Measurements from ENCODE around the gene ZPBP2. TPM values are rescaled to one million over a fixed set of nuclear protein-coding genes. Genes with fewer than 3 reads are reported as not detected.

ZPBP2 gene
- total RNA-seq, 6 experiments from 2014 or later, result not detected

- Histone ChIP-seq H3K4me1 (peaks cover 0 to 20% (median 6%) of the 10 kb centered on the region in 4 donors), H3K27me3 (no peaks in the 10 kb centered on the region), H3K9me3 (no peaks in the 10 kb centered on the region), H3K4me3 (no peak overlapping the region), H3K27ac (no peak overlapping the region), H3K36me3 (peaks cover 0 to 31% (median 9%) of the 10 kb centered on the region in 4 donors)
- ATAC-seq, result no peak
- intact Hi-C loops (cut with DNase I), result no loop called here
- TF ChIP-seq CTCF (IDR thresholded peaks at IDR 0.05) (no peak), POLR2A (IDR thresholded peaks at IDR 0.05) (no peak)
- 79% methylated on average over 3 of the region's 6 CpGs for WGBS (ENCODE audit: insufficient coverage, low coverage, low lambda C conversion rate, missing lambda C conversion rate)
- DNase-seq, result no peak
These were observed 40.9 kb downstream of the ZPBP2 start for GRCh38 chr17:39908789-39909352.

- DNase-seq (no peak), ATAC-seq (peak; percentile 64 to 69 (median 66))
- H3K36me3 ChIP-seq, result peaks cover 0 to 21% (median 7%) of the 10 kb centered on the region in 4 donors
- TF ChIP-seq CTCF (IDR thresholded peaks at IDR 0.05), result no peak
- no peak for TF ChIP-seq POLR2A (IDR thresholded peaks at IDR 0.05)
- peak overlapping the region; percentile 40 to 74 (median 64) for H3K27ac ChIP-seq
- no peak overlapping the region for H3K4me3 ChIP-seq
- no peaks in the 10 kb centered on the region for H3K27me3 ChIP-seq
- no peaks in the 10 kb centered on the region for H3K9me3 ChIP-seq
- WGBS (ENCODE audit: insufficient coverage, low coverage, low lambda C conversion rate, missing lambda C conversion rate), result 19% methylated on average over 2 of the region's 3 CpGs
- peaks cover 0 to 42% (median 12%) of the 10 kb centered on the region in 4 donors for H3K4me1 ChIP-seq
- intact Hi-C loops (cut with DNase I), result no loop called here
These were observed 46.0 kb downstream of the ZPBP2 start for GRCh38 chr17:39913989-39914388.

GRCh38 chr17:39915559-39915958 is 47.6 kb downstream of the ZPBP2 start:
- no peak for TF ChIP-seq CTCF (IDR thresholded peaks at IDR 0.05)
- no peak for TF ChIP-seq POLR2A (IDR thresholded peaks at IDR 0.05)
- no peak overlapping the region for H3K4me3 ChIP-seq
- intact Hi-C loops (cut with DNase I), result no loop called here
- H3K4me1 ChIP-seq, result peaks cover 0 to 49% (median 12%) of the 10 kb centered on the region in 4 donors
- ATAC-seq (no peak), DNase-seq (no peak)
- H3K36me3 ChIP-seq, result peaks cover 0 to 8% (median under 1%) of the 10 kb centered on the region in 4 donors
- peak overlapping the region in 2 of 3 donors; percentile 4 to 60 for H3K27ac ChIP-seq
- H3K27me3 ChIP-seq, result no peaks in the 10 kb centered on the region
- WGBS (ENCODE audit: insufficient coverage, low coverage, low lambda C conversion rate, missing lambda C conversion rate), result 73% methylated on average over 4 of the region's 4 CpGs
- H3K9me3 ChIP-seq, result no peaks in the 10 kb centered on the region

DNA sequence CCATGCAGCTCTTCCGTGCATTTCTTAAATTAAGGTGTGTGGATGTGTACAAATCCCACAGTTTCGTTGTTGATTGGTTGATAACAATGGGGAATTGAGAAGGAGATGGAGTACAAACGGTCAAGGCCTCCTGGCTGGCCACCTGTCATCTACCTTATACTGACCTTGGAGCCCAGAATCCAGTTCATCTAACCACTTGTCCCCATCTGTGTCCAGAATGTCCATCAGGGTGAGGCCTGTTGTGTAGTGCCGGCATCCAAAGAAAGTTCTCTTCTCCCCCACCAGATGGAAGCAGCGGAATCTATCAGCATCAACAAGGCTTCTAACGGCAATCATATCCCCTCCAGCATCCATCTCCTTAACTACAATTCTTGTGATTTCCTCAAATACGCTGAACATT is 48.9 kb downstream of the ZPBP2 start:
- H3K4me1 ChIP-seq, result peaks cover 0 to 63% (median 19%) of the 10 kb centered on the region in 4 donors
- no peak for DNase-seq
- intact Hi-C loops (cut with DNase I), result no loop called here
- H3K4me3 ChIP-seq, result no peak overlapping the region
- peaks cover 0 to 10% (median 5%) of the 10 kb centered on the region in 4 donors for H3K36me3 ChIP-seq
- peak overlapping the region in 2 of 3 donors; percentile 20 to 60 for H3K27ac ChIP-seq
- H3K27me3 ChIP-seq, result no peaks in the 10 kb centered on the region
- H3K9me3 ChIP-seq, result no peaks in the 10 kb centered on the region
- no peak for TF ChIP-seq POLR2A (IDR thresholded peaks at IDR 0.05)
- TF ChIP-seq CTCF (IDR thresholded peaks at IDR 0.05), result no peak
- ATAC-seq, result no peak
- 71% methylated on average over 3 of the region's 7 CpGs for WGBS (ENCODE audit: insufficient coverage, low coverage, low lambda C conversion rate, missing lambda C conversion rate)

All from right lobe of liver (tissue), 6 donors.